T47D (cell line): ENCODE results near the gene KATNAL1.
A peak's percentile ranks its signal among the peaks of the same experiment; 100 is the strongest.
"Not testable (repeated sequence)": the region's sequence is repeated elsewhere in the genome, so short reads cannot be mapped to it uniquely, and the experiment has no call there.

Experiments used
- DNase-seq, 2 experiments: peaks; one replicate each; pipeline versions ENCODE4 v3.0.0 to v3.0.0-alpha.2; 2011 to 2012; ENCODE audit warnings: low read depth in 1 of 2, low spot score in 1 of 2
- JUND ChIP-seq: IDR thresholded peaks from 2 replicates; pipeline ENCODE4 v1.6.1; 2012; ENCODE audit warnings: low read depth
- in situ Hi-C: cut with HindIII; loops from 2 replicates; pipeline ENCODE4 v1.10.0; 2016; ENCODE audit warnings: low sequenced_read_pairs, low pct_unique_long_range_greater_than_20kb

Gene KATNAL1

GRCh38 chr13:30266756-30267155, 40.6 kb downstream of the KATNAL1 start:
- TF ChIP-seq JUND = no peak
- in situ Hi-C loops = no loop called here

GRCh38 chr13:30259149-30259733, 48.1 kb downstream of the KATNAL1 start:
- DNase-seq, in situ Hi-C loops: not testable (repeated sequence)

More at GRCh38 chr13:30266756-30267155, 40.6 kb downstream of the KATNAL1 start:
- no peak for DNase-seq

- no peak for DNase-seq
- in situ Hi-C loops = no loop called here
- no peak for TF ChIP-seq JUND
These were observed 49.8 kb downstream of the KATNAL1 start for GRCh38 chr13:30257468-30258099.

- in situ Hi-C loops = no loop called here
- DNase-seq = peak in 1 of 2 experiments; percentile 10
- TF ChIP-seq JUND = no peak
These were observed 50.5 kb downstream of the KATNAL1 start for GRCh38 chr13:30256713-30257467.

- TF ChIP-seq JUND = no peak
- in situ Hi-C loops = no loop called here
- DNase-seq = no peak
These were observed 51.7 kb downstream of the KATNAL1 start for GRCh38 chr13:30255696-30256095.

GRCh38 chr13:30253830-30254229, 53.5 kb downstream of the KATNAL1 start:
- DNase-seq = no peak
- no peak for TF ChIP-seq JUND
- in situ Hi-C loops = no loop called here

GRCh38 chr13:30247406-30247805, 59.9 kb downstream of the KATNAL1 start:
- DNase-seq = no peak
- in situ Hi-C loops = no loop called here
- no peak for TF ChIP-seq JUND

- DNase-seq = no peak
- in situ Hi-C loops = no loop called here
- TF ChIP-seq JUND = no peak
These were observed 65.8 kb downstream of the KATNAL1 start for GRCh38 chr13:30241532-30241931.

- no peak for DNase-seq
- no peak for TF ChIP-seq JUND
- in situ Hi-C loops = no loop called here
These were observed 66.7 kb downstream of the KATNAL1 start for GRCh38 chr13:30240608-30241007.

GRCh38 chr13:30235216-30235615, 72.1 kb downstream of the KATNAL1 start:
- no peak for DNase-seq
- in situ Hi-C loops = no loop called here
- TF ChIP-seq JUND = no peak

GRCh38 chr13:30234619-30235162, 72.7 kb downstream of the KATNAL1 start:
- no peak for DNase-seq
- in situ Hi-C loops = no loop called here
- TF ChIP-seq JUND = no peak

- TF ChIP-seq JUND = no peak
- no peak for DNase-seq
- in situ Hi-C loops = no loop called here
These were observed 82.6 kb downstream of the KATNAL1 start for GRCh38 chr13:30224732-30225131.

GRCh38 chr13:30222254-30222653, 85.1 kb downstream of the KATNAL1 start:
- DNase-seq = no peak
- no peak for TF ChIP-seq JUND
- in situ Hi-C loops = no loop called here
